Calu3 (cell line): ENCODE results near the gene IL13RA1. TPM values are rescaled to one million over a fixed set of nuclear protein-coding genes. Genes with fewer than 3 reads are reported as not detected.

Source experiments
- BruUV-seq: library from RNA; stranded (reverse); fragments of 400-500 nt; replicated peaks from 2 replicates; lab custom pipeline; 2021; lab: Mats Ljungman, UMichigan
- CTCF ChIA-PET: fragments of 300-600 bp; sonication (Branson Sonifier 250); formaldehyde crosslinking; loops from one replicate; lab custom pipeline; 2022; ENCODE audit warnings: antibody characterized with exemption; lab: Charles Lee
- DNase-seq: peaks from one replicate; pipeline ENCODE4 v3.0.0; 2022
- H3K27ac Mint-ChIP-seq: one replicate; pipeline ENCODE4 v1.8.0; 2022; ENCODE audit warnings: mixed read lengths; ENCODE audit not compliant: unreplicated experiment
- H3K27me3 Mint-ChIP-seq: one replicate; pipeline ENCODE4 v1.8.0; 2022; ENCODE audit warnings: mixed read lengths; ENCODE audit not compliant: unreplicated experiment
- H3K36me3 Mint-ChIP-seq: one replicate; pipeline ENCODE4 v1.8.0; 2022; ENCODE audit warnings: mild to moderate bottlenecking, moderate library complexity, mixed read lengths; ENCODE audit not compliant: insufficient read depth, unreplicated experiment
- H3K4me1 Mint-ChIP-seq: one replicate; pipeline ENCODE4 v1.8.0; 2022; ENCODE audit warnings: mild to moderate bottlenecking, low read depth, mixed read lengths; ENCODE audit not compliant: unreplicated experiment
- H3K4me3 Mint-ChIP-seq: one replicate; pipeline ENCODE4 v1.8.0; 2022; ENCODE audit warnings: mild to moderate bottlenecking, low read depth, moderate library complexity, mixed read lengths; ENCODE audit not compliant: unreplicated experiment
- H3K9me3 Mint-ChIP-seq: one replicate; pipeline ENCODE4 v1.8.0; 2022; ENCODE audit warnings: low read depth, mixed read lengths; ENCODE audit not compliant: unreplicated experiment
- intact Hi-C: fragments of 100-400 bp; cut with micrococcal nuclease; formaldehyde crosslinking; loops from one replicate; pipeline ENCODE4 v1.10.0; 2022; ENCODE audit not compliant: unreplicated experiment
- total RNA-seq: library from RNA; stranded (reverse); gene quantifications from 2 replicates; pipeline ENCODE4 v1.2.3, GENCODE V29; 2022
- TF ChIP-seq, protein P1 (sequence below): fragments of 200-600 bp; IDR thresholded peaks from one replicate; pipeline ENCODE4 v1.8.0; 2022; ENCODE audit warnings: antibody characterized with exemption; ENCODE audit not compliant: unreplicated experiment

Gene IL13RA1
- total RNA-seq, 1 experiment from 2014 or later = 67.8 TPM

DNA sequence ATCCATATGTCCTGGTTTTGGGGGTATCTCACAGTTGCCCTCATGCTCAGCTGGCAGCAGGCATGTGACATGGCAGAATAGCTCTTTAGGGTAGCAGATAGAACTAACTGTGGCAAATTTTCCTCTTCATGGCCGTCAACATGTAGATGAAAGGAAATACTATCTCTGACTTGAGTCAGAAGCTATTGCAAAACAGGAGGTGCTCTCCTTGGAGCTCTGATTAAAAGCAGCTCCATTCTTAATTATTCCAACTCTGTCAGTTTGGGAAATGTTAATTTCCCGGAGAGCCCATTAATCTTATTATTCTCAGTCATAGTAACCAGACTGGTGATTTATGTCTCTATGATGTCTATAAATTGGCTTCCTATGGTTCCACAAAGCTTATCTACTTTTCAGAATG, 18.2 kb downstream of the IL13RA1 start:
- CTCF ChIA-PET = no interaction called here
- TF ChIP-seq, protein P1, sequence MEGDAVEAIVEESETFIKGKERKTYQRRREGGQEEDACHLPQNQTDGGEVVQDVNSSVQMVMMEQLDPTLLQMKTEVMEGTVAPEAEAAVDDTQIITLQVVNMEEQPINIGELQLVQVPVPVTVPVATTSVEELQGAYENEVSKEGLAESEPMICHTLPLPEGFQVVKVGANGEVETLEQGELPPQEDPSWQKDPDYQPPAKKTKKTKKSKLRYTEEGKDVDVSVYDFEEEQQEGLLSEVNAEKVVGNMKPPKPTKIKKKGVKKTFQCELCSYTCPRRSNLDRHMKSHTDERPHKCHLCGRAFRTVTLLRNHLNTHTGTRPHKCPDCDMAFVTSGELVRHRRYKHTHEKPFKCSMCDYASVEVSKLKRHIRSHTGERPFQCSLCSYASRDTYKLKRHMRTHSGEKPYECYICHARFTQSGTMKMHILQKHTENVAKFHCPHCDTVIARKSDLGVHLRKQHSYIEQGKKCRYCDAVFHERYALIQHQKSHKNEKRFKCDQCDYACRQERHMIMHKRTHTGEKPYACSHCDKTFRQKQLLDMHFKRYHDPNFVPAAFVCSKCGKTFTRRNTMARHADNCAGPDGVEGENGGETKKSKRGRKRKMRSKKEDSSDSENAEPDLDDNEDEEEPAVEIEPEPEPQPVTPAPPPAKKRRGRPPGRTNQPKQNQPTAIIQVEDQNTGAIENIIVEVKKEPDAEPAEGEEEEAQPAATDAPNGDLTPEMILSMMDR = no peak
- DNase-seq = no peak
- Mint-ChIP-seq H3K27me3 (no peaks in the 10 kb centered on the region), H3K27ac (no peak overlapping the region), H3K9me3 (no peaks in the 10 kb centered on the region), H3K4me1 (no peaks in the 10 kb centered on the region), H3K4me3 (no peak overlapping the region), H3K36me3 (peaks cover 16% of the 10 kb centered on the region)
- intact Hi-C loops = no loop called here
- BruUV-seq = no TSS peak

DNA sequence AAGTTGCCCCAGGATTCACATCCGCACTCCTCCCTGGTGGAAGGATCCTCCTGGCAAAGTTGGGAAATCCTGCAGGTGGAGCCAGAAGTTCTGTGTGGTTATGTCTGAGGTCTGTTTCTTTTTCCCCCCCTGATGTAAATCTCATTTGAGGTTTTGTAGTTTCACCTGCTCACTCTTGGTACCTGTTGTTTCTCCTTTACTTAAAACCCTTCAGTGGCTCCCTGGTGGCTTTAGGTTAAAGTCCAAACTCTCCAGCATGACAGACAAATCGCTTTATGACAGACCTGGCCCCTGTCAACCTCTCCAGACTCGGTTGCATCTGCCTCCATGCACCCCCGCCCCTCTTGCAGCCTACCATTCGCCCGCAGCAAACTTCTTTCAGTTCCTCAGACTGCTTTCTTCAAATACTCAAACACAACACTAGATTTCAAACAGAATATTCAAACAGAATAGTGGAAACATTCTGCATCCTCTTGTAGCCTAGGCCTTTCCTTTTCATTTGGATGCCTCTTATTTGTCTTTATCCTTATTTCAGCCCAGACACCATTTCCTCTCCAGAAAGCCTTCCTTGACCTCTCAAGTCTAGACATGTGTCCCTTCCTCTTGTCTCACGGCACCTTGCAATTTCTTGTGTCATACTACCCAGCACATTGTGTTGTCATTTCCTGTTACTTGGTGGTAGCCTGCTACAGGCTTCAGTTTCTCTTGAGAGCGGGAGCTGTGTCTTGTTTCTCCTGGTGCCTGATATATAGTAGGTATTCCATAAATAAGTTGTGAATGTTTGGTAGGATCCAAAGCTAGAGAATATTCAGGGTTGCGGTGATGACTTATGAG, 24.8 kb downstream of the IL13RA1 start:
- no peak for DNase-seq
- Mint-ChIP-seq H3K27ac (no peak overlapping the region), H3K9me3 (no peaks in the 10 kb centered on the region), H3K4me3 (no peak overlapping the region), H3K4me1 (no peaks in the 10 kb centered on the region), H3K27me3 (no peaks in the 10 kb centered on the region), H3K36me3 (peaks cover 16% of the 10 kb centered on the region)
- CTCF ChIA-PET = no interaction called here
- BruUV-seq = no TSS peak
- TF ChIP-seq, protein P1 = no peak
- intact Hi-C loops = no loop called here

DNA sequence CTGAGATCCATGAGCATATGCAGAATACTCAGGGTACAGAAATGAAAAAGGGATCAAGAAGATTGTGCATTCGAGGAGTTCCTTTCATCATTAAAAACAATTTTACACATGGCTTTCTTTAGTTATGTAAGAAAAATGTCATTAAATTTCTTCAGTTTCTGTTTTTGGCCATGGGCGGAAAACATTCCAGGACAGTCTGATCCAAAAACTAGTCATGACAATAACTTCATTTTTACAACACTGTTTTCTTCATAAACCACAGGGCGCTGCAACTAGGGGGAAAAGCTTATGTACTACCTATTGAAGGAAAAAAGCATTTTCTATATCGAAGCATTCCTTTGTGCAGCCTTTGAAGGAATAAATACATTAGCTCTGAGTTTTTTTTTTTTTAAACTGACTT, 28.2 kb downstream of the IL13RA1 start:
- no peak for DNase-seq
- intact Hi-C loops = no loop called here
- H3K9me3 Mint-ChIP-seq = no peaks in the 10 kb centered on the region
- H3K27me3 Mint-ChIP-seq = no peaks in the 10 kb centered on the region
- no peak overlapping the region for H3K4me3 Mint-ChIP-seq
- CTCF ChIA-PET = no interaction called here
- BruUV-seq = no TSS peak
- TF ChIP-seq, protein P1 = no peak
- H3K4me1 Mint-ChIP-seq = no peaks in the 10 kb centered on the region
- no peak overlapping the region for H3K27ac Mint-ChIP-seq
- H3K36me3 Mint-ChIP-seq = peaks cover 11% of the 10 kb centered on the region

DNA sequence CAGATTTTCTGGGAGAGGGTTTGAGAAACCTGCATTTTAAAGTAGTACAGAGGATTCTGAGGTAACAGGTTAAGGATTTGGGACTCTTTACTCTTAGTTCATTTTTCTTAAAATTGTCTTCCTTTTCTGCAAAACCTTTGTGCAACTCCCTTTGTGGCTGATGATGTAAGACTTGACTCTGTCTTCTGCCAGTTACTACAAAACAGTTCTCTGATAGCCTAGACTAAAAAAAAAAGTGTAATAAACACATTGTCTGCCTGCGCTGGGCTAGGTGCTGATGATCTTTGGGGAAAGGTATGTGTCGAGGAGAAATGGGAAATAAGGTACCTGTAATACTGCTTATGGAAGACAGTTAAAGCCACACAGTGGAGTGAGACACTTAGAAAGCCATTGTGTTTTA, 28.7 kb downstream of the IL13RA1 start:
- no peaks in the 10 kb centered on the region for H3K4me1 Mint-ChIP-seq
- CTCF ChIA-PET = no interaction called here
- TF ChIP-seq, protein P1 = no peak
- intact Hi-C loops = no loop called here
- H3K36me3 Mint-ChIP-seq = peaks cover 11% of the 10 kb centered on the region
- H3K27me3 Mint-ChIP-seq = no peaks in the 10 kb centered on the region
- no peaks in the 10 kb centered on the region for H3K9me3 Mint-ChIP-seq
- no TSS peak for BruUV-seq
- no peak for DNase-seq
- no peak overlapping the region for H3K4me3 Mint-ChIP-seq
- no peak overlapping the region for H3K27ac Mint-ChIP-seq
